Hypothalamus (tissue), 51 donors: Measurements from ENCODE around the gene MEGF11.
A peak's percentile ranks its signal among the peaks of the same experiment; 100 is the strongest.
"Not testable (repeated sequence)": the region's sequence is repeated elsewhere in the genome, so short reads cannot be mapped to it uniquely, and the experiment has no call there.

Experiments
- DNase-seq, 51 donors: peaks; one replicate each; lab custom pipeline; 2025; lab: John Stamatoyannopoulos, UW

The MEGF11 gene

DNA sequence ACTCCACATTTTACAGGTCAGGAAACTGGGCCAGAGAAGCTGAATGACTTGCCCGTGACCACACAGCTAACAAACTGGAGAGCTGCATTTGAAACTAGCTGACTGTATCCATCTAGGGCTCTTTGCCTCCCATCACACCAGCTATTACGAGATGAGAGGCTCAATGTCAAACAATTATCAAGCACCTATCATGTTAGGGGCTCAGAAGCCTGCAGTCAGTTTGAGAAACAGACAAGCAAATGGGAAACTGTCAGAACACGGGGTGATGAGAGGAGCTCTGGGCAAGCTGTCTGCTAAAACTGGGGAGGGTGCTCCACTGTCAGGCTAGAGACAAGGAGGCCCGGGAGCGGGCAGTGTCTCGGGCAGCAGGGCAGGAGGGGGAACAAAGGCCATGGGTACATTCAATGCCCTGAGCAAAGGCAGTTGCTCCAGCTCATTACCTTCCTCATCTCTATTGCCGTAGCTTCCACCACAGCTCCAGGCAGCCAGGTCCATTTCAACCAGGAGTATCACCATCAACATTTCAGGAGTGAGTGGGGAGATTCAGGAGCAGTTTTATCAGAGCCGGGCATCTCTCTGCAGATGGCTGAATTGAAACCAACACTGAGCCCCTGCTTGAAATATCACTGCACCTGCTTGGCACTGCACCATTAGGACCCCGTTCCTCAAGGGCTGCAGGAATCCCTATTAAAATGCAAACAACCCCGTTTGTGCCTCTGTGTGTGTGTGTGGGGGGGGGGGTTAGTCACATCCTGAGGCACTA lies 261.6 kb downstream of the MEGF11 start:
- no peak for DNase-seq

DNA sequence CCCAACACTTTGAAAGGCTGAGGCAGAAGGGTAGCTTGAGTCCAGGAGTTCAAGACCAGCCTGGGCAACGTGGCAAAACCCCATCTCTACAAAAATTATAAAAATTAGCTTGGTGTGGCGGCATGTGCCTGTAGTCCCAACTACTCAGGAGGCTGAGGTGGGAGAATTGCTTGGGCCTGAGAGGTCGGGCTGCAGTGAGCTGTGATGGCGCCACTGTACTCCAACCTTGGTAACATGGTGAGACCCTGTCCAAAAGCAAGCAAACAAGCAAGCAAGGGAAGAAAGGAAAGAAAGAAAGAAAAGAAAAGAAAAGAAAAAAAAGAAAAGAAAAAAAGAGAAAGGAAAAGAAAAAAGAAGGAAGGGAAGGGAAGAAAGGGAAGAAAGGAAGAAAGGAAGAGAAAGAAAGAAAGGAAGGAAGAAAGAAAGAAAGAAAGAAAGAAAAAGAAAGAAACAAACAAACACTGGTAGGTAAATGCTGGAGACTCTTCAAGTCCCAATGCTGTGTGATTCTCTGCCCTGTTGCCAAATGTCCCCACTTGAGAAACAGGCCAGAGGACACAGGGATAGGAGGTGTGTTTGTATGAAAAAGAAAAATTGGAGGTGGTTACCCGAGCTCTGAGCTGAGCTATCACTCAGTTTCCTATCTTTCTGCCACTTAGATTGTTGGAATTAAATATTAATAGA lies 263.1 kb downstream of the MEGF11 start:
- no peak for DNase-seq

DNA sequence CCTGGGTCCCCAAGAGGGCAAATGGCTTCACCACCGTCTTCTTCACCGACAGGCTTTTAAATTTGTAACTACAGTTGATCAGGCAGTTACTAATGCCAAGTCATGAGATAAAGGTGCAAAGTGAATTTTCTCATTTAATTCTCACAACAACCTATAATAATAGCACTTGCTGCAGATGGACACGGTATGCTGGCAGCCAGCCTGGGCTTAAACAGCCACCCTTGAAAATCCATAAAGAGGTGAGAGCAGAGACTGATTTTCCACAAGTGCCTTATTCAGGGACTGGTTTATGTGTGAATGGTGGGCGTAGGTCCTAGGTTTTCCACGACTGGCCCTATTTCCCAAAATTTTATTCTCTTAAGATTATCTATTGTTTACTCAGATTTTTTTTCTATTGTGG lies 266.4 kb downstream of the MEGF11 start:
- no peak for DNase-seq

DNA sequence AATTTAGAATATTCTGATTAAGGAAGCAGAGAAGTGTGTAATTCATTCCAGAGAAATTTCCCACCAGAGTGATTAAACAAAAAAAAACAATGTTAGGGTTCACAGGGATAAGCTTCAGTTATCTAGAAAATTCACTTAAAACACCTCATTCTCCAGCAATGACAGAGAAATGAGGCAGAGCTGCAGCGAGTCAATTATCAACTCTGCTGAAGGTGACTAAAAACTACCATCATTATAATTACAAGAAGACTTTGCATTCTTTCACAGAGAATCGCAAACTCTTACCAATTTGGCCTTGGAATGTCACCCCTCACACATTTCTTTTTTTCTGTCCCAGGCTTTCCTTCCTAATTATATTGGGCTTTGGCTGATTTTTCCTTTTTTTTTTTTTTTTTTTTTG lies 267.1 kb downstream of the MEGF11 start:
- DNase-seq = no peak

DNA sequence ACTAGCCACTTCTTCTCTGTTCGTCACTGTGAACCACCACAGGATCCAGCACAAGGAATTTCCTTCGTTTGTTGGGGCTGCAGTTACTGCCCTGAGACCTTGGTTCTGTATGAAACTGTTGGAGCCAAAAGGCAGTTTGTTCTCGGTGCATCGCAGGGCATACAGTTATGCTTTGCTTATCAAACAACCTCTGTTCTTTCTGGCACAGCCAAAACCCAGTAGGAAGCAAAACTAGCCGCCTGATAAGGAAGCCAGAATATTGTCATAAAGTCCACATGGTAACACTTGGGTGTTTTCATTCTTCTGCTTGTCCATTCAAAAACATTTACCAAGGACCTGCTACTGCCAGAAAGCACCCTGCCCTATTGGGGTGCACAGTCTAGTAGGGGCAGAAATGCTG lies 268.2 kb downstream of the MEGF11 start:
- no peak for DNase-seq

DNA sequence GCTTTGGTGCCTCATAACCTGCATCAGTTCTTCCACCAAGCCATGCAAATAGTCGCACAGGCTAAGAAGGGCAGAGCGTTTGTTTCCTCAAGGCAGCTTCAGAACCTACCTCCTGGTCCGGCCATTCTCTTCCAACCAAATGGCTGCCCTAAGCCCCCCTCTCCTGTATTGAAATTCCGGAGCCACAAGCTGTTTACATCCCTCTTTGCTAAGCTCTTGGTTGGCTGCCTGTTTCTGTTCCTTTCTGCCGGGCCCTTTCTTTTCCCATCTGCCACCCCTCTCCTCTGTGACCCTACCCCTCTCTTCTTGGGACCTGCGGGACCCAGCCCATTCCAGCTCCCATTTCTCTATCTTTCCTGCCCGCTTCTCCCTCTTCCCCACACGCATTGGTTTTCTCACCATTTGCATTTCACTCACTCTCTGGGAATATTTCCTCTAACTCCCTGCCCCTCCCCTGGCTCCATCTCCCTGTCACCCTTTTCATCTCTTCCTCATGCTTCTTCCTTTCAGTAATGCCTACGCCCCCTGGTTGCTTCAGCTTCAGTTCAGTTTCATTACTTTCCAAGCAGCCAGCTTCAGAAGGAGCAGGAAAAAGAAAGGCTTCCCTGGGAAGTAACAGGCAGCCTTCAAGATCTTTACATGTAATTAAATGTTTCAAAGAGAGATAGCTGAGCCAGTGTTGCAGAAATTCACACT lies 270.8 kb downstream of the MEGF11 start:
- DNase-seq = no peak

DNA sequence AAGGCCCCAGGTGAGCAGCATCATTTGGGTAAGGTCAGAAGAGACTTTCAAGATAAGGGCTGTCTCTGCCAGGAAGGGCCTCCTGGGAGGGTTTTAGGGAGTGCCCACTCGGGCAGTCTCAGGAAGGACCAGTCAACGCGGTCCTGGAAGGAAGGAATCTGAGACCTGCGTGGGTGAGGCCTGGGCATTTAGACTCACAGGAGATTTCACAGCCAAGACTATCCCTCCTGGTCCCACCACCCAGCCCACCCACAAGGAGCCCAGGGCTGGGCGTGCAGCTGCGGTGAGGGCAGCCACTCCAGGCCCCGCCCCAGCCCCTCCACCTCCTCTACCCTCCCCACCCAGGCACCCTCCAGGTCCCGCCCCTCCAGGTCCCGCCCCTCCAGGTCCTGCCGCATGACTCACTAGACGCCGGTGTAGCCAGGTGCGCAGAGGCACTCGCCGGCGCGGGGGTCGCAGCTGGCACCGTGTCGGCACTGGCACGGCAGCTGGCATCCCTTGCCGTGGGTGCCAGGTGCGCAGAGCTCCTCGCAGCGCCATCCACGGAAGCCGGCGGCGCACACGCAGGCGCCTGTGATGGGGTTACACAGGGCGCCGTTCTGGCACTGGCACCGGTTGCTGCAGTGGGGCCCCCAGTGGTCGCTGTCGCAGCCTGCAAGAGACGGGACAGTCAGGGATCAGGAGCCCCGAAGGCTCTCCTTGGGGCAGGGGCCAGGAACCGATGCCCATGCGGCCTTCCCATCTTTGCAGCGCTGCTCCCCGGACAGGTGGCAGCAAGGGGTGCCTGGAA lies 271.5 kb downstream of the MEGF11 start:
- peak in 30 of 51 donors; percentile 5 to 81 (median 34) for DNase-seq

DNA sequence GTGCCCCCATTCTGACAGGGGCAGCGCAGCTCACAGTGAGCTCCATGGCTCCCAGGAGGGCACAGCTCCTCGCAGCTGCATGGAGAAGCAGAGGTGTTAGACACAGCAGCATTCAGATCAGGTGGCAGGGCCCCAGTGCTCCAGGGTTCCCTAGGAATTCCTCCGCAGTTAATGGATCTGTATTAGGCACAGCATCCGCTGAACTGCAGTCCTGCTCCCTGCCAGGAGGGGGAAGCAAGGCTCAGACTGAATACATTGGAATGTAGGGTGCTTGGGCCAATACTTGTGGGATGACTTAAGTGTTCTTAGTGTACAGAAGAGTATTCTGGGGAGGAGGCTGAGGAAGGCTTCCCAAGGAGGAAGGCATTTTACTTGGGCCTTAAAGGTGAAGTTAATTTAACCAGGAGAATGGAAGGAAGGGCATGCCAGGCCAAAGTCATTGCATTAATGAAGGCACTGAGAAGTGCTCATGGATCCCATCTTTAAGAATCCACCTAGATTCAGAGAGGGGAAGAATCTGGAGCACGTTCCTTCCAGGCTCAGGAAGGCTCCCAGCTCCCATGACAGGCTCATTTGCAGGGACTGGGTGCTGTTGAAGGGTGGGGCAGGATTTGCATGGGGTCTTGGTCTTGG lies 272.6 kb downstream of the MEGF11 start:
- peak in 17 of 51 donors; percentile 2 to 52 (median 22) for DNase-seq

DNA sequence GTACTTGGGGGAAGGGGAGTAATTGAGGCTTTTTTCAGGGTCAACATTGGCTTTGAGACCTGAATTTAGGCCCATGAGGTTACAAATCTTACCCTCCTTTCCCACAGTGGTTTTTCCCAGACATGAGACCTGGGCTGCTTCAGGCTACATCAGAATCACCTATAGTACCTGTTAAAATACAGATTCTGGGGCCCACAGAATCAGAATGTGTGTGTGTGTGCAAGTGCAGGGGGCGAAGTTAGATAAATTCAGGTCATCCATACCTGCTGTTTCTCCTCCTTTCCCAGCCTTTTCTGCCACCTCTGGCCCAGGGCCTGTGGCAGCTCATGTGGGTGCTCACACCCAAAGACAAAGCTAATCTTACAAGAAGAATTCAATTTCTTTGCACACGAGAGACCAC lies 273.7 kb downstream of the MEGF11 start:
- DNase-seq = no peak

DNA sequence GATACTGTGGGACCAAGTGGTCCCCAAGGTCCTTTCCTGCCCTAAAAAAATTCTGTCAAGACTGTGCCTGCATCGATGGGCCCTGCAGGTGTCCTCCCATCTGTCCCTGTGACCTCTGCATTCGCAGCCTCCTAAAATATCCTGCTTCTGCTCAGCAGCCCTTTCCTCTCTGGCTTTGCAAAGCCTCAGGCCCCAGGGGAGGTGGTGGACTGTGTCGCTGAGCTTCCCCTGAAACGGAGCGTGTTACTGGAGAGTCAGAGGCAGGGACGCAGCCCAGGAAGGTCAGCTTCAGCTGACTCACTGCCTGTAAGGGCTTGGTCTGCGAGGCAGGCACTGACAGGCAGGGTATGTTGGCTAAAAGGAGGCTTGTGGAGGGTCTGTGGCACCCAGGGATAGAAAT lies 274.2 kb downstream of the MEGF11 start:
- DNase-seq = no peak

DNA sequence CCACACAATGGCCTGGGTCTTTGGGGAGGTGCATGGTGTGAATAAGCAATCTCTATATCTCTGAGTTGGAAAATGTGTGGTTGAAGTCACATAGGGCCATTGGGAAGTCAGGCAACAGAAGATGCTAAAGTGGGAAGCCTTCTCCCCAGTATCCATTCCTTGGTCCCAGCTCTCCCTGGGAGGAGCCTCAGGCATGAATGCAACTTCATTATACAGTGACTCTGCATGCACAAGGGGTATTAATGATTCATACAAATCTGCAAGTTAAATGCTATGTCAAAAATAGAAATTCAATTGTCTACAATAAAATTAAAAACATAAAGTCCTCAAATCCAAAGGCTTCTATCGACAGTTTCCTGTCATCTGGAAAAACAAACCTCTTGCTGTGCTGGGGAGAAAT lies 275.4 kb downstream of the MEGF11 start:
- DNase-seq = peak in 1 of 51 donors; percentile 42

DNA sequence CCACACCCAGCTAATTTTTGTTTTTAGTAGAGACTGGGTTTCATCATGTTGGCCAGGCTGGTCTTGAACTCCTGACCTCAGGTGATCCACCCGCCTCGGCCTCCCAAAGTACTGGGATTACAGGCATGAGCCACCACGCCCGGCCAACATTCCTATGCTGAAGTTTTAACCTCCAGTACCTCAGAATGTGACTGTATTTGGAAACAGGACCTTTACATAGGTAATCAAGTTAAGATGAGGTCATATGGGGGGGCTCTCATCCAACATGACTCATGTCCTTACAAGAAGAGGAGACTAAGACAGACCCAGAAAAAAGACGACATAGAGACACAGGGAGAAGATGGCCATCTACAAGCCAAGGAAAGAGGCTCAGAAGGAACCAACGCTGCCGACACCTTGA lies 277.4 kb downstream of the MEGF11 start:
- not testable (repeated sequence) for DNase-seq

DNA sequence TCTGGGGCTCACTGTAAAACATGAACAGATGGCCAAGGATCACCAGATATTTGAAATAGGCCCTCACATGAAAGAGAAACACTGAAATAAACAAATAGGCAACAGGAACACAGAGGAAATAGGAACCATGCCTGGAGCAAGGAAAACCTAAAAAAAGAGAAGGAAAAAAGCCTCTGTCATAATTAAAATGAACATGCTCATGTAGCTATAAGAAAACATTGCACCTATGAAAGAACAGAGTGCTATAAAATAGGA lies 281.9 kb downstream of the MEGF11 start:
- no peak for DNase-seq

DNA sequence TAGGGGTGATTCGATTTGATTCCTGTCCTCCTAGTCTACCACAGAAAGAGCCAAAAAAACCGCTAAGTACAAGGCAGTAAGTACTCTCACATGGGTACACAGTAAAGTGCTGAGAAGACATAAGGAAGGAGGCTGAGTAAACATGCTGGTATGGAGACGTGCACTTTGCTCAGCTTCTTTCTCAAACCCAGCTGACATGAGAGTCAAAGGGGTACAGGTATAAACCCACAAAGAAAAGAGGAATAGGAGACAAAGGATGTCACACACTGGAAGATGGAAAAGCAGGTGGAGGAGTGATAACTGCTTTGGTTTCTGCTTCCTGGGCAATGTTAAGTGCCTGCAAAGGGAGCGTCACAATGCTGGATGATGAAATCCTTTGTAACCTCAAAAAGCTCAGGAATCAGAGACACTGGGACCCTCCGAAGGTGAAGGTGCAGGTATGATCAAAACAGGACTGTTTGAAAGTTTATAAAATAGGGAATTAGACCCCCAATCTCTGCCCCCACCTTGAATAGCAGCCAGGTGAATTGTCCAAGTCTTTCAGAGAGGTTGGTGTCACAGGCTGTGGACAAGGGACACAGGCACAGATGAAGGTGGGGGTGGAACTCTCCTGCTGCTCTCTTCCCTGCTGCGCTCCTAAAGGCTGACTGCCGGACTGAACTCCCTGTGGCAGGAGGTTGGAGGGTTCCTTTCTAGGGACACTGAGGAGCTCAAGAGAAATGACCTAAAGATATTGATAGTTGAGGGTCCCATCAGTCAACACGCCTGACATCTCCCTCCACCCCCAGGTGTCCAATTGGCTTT lies 282.4 kb downstream of the MEGF11 start:
- no peak for DNase-seq

DNA sequence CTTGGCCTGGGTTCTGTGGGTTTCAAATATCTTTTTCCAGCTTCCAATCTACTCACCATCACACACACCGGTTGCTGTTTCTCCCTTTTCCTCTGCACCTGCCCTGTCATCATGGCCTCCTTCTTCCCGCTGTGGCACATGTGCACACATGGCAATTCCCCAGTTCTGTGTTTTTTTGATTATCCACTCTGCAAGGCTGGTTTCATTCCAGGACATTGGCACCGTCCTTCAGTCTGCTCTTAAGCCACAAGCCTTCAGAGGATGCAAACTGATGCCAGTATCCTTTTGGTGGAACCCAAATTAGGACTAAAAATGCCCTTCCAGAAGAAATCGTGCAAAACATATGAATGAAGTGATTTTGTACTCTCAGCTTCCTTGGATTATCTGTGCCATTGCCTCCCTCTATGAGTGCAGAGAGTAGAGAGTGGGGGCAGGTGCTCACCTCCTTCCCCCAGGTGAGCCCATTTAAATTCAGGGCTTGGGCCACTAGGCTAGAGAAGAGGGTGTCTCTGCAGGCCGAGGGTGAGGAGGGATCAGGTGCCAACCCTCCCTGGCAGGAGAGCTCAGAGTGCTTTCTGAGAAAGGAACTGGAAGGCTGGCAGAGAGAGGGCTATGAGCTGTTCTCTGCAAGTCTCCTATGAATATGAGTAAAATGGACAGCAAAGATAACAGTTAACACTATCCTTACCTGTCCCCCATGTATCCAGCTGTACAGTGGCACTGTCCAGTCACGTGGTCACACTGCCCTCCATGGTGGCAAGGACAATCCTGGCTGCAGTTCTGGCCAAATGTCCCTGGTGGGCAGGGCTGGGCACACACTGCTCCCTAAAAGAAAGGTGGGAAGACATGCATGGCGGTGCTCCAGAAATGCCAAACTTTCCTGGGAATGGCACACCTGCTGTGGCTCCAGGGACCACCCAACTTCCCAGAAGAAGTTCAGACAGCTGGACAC lies 283.4 kb downstream of the MEGF11 start:
- no peak for DNase-seq

DNA sequence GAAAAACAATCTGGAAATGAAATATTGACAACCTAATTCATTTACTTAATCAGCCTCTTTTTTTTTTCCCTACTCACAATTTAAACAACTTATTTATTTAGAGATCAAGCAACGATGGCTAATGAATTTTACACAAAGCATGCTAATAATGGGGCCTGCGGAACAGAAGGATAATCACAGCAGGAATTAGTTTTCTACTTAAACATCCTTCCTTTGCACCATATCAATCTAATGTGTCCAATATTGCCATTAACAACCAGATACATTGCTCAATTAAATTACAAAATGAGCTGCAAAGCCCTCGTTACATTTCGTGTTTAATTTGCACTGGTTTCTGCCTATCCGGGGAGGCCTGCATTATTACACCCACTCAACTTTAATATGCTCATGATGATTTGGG lies 285.0 kb downstream of the MEGF11 start:
- no peak for DNase-seq

DNA sequence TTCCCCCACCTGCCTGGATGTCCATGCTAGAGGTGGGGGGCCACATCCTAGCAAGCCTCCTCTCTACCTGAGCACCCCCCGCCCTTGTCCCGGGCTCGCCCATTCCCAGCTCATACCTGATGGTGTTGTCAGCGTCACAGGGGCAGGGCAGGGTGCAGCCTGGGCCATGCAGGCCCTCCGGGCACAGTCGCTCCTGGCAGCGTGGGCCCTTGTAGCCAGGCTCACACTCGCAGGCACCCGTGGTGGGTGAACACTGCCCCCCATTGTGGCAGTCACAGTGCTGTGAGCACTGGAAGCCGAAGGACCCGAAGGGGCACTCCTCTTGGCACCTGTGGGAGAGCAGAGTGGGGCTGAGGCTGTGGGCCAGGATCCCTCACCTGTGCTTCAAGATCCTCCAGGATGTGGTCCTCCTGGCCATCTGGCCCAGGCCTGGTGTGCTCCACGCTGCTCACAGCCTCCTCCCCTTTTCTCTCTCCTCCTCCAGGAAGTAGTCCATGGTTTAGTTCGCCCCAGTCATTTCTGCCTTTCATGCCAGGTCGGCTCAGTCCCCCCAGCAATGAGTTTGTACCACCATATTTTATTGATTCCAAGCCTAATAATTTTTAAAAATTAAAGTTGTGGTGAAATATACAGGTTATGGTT lies 288.6 kb downstream of the MEGF11 start:
- no peak for DNase-seq

DNA sequence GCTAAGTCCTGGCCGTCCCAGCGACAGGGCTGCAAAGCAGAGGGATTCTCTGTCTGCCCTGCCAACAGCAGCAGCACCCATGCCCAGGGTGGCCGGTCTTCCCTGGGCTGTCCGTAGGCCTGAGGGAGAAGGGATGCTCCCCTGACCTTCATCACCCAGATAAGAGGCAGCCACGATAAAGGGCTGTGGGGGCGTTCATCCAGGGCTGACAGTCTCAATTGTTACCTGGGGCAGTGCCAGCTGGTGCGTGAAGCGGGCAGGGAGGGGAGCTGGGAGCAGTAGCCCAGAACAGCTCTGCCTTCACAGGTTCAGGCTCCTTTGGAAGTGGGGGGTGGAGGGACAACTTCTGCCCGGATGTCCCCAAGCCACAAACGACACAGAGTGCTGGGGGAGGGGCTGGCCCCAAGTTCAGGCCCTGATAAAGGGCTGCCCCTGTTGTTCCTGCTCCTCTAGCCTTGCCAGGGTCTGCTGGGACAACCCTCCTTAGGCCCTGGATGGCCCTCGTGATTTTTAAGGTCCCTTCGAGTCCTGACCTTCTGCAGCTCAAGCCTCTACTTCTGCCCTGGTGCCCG lies 289.6 kb downstream of the MEGF11 start:
- DNase-seq = no peak
